Pons (tissue), 1 donor: Measurements from ENCODE around the gene ORMDL2.
"Not testable (repeated sequence)": the region's sequence is repeated elsewhere in the genome, so short reads cannot be mapped to it uniquely, and the experiment has no call there.

ENCODE experiments used
- DNase-seq: peaks from one replicate; pipeline ENCODE4 v3.0.0-alpha.2; 2016; ENCODE audit warnings: low spot score

The ORMDL2 gene

DNA sequence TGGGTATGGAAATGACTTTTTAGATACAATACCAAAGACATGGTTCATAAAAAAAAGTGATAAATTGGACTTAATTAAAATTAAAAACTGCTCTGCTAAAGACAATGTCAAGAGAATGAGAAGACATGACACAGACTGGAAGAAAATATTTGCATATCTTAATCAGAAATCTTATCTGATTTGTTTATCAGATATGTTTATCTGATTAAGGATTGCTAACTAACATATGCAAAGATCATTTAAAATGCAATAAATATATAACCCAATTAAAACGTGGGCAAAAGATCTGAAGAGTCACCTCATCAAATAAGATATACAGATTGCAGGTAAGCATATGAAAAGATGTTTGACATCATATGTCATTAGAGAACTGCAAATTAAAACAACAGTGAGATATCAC lies 34.9 kb downstream of the ORMDL2 start:
- DNase-seq = no peak

DNA sequence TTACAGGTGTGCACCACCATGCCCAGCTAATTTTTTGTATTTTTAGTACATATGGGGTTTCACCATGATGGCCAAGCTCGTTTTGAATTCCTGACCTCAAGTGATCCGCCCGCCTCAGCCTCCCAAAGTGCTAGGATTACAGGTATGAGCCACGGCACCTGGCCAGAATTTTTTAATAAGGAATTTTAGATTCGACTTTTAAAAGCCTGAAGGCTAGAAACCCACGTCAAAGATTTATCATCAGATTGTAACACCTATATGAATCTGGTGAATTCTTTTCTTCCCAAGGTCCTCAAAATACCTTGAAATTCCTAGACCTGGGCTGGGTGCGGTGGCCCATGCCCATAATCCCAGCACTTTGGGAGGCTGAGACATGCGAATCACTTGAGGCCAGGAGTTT lies 43.6 kb downstream of the ORMDL2 start:
- no peak for DNase-seq

DNA sequence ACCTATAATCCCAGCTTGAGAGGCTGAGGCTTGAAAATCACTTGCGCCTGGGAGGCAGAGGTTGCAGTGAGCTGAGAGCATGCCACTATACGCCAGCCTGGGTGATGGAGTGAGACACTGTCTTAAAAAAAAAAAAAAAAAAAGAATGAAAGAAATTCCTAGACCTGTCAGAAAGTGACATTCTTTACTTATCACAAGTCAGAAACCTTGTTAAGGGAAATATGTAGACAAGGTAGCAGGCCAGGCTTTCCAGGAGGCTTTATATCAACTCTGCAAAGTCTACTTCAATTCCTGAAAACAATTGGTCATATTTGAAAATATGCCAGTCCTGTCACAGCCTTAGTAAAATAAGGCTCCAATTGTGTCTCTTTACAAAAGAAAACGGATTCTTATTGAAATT lies 44.0 kb downstream of the ORMDL2 start:
- no peak for DNase-seq

DNA sequence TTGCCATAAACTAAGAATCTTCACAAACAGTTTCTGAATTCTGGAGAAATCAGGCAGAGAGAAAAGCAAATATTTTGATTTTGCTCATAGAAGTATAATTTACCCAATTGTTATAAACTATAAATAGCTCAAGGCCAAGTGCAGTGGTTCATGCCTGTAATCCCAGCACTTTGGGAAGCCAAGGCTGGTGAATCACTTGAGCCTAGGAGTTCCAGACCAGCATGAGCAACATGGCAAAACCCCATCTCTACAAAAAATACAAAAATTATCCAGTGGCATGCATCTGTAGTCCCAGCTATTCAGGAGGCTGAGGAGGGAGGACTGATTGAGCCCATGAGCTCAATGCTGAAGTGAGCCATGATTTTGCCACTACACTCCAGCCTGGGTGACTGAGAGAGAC lies 44.4 kb downstream of the ORMDL2 start:
- DNase-seq = no peak

DNA sequence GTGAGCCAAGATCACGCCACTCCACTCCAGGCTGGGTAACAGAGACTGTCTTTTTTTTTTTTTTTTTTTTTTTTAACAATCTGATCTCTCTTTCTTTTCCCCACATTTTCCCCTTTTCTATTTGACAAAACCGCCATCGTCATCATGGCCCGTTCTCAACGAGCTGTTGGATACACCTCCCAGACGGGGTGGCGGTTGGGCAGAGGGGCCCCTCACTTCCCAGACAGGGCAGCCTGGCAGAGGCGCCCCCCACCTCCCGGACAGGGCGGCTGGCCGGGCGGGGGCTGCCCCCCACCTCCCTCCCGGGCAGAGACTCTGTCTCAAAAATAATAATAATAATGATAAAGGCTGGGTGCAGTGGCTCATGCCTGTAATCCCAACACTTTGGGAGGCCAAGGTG lies 45.1 kb downstream of the ORMDL2 start:
- not testable (repeated sequence) for DNase-seq

DNA sequence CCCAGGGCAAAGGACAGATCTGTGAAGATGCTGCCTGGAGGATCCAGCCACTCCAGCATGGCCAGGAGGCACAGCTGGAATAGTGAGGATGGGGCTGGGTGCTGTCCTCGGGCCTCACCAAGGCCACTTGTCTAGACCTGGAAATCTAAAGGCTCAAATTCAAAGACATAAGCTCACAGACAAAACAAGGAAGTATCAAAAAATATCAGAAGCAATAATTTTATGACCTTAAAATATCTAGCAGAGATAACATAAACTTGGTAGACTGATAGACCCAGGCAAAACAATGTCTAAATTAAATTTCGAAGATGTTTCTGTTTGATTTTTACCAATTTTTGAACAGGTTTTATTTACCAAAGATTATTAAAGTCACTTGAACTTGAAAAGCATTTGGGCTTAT lies 47.5 kb downstream of the ORMDL2 start:
- no peak for DNase-seq

DNA sequence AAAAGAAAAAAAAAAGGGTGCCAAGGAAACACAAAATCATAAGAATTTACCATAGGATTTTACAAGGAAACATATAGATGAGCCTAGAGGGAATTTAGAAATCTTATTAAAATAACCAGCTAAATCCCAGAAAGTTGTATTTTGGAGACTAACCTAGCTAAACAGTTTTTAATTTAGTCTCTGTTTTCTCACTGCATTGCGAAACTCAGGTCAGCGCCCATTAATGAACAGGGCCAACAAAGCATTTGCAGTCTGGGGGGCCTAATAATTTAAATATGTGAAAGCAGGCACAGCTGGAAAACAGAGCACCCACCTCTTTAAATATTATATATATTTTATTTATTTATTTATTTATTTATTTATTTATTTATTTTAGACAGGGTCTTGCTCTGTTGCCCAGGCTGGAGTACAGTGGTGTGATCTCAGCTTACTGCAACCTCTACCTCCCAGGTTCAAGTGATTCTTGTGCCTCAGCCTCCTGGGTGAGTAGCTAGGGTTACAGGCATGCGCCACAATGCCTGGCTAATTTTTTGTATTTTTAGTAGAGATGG lies 48.7 kb downstream of the ORMDL2 start:
- DNase-seq = not testable (repeated sequence)
